CD14-positive monocyte (primary cell): ENCODE measurements around the gene EXOC6B. TPM values are rescaled to one million over a fixed set of nuclear protein-coding genes. Genes with fewer than 3 reads are reported as not detected.

ENCODE experiments used
- DNase-seq, 3 donors: peaks; one replicate each; pipeline ENCODE4 v3.0.0-alpha.2; 2011 to 2022
- H2AFZ ChIP-seq: 2 replicates; pipeline ENCODE4 v1.6.0; 2012; ENCODE audit warnings: mild to moderate bottlenecking, low read depth, low read length, inconsistent platforms; ENCODE audit not compliant: insufficient read depth, poor library complexity, severe bottlenecking
- H3K27ac ChIP-seq, 2 donors: 1 replicate in 1 of 2; 2 replicates in 1 of 2; pipeline ENCODE4 v1.5.1; 2012 to 2013; ENCODE audit warnings: low read length in 2 of 2, control low read depth in 1 of 2, inconsistent platforms in 1 of 2, low read depth in 1 of 2, mild to moderate bottlenecking in 1 of 2
- H3K27me3 ChIP-seq, 2 donors: one replicate each; pipeline versions ENCODE4 v1.6.0 to v1.6.1; 2011 to 2013; ENCODE audit warnings: low read length in 2 of 2; ENCODE audit not compliant: control insufficient read depth in 2 of 2, insufficient read depth in 2 of 2
- H3K36me3 ChIP-seq, 2 donors: replicated peaks in 1 of 2; 1 replicate in 1 of 2; 2 replicates in 1 of 2; pipeline versions ENCODE4 v1.5.1 to v1.6.1; 2012 to 2013; ENCODE audit warnings: low read length in 2 of 2, control low read depth in 1 of 2, inconsistent platforms in 1 of 2, mild to moderate bottlenecking in 1 of 2; ENCODE audit not compliant: insufficient read depth in 2 of 2, control insufficient read depth in 1 of 2
- H3K4me1 ChIP-seq, 2 donors: 1 replicate in 1 of 2; 2 replicates in 1 of 2; pipeline versions ENCODE4 v1.5.1 to v1.6.1; 2012 to 2013; ENCODE audit warnings: low read length in 2 of 2, control low read depth in 1 of 2, inconsistent platforms in 1 of 2, mild to moderate bottlenecking in 1 of 2, moderate library complexity in 1 of 2; ENCODE audit not compliant: insufficient read depth in 2 of 2, control insufficient read depth in 1 of 2
- H3K4me2 ChIP-seq: replicated peaks from 2 replicates; pipeline ENCODE3; 2012; ENCODE audit warnings: low read length, moderate library complexity, mild to moderate bottlenecking; ENCODE audit not compliant: poor library complexity, severe bottlenecking; ENCODE audit errors: extremely low read depth
- H3K4me3 ChIP-seq, 3 experiments: fragments of 200-600 bp in 1 of 3; sonication (generic) in 1 of 3; replicated peaks in 1 of 3; 1 replicate in 2 of 3; 2 replicates in 1 of 3; pipeline ENCODE4 v1.5.1; 2011 to 2013; ENCODE audit warnings: low read length in 3 of 3, mild to moderate bottlenecking in 3 of 3, control low read depth in 2 of 3, low read depth in 2 of 3, inconsistent platforms in 1 of 3, moderate library complexity in 1 of 3
- H3K79me2 ChIP-seq: 2 replicates; pipeline ENCODE4 v1.6.0; 2012; ENCODE audit warnings: mild to moderate bottlenecking, control low read depth, inconsistent platforms, low read length, moderate library complexity; ENCODE audit not compliant: insufficient read depth
- H3K9ac ChIP-seq: 2 replicates; pipeline ENCODE4 v1.6.0; 2017; ENCODE audit warnings: low read length, mild to moderate bottlenecking; ENCODE audit not compliant: insufficient read depth, poor library complexity, severe bottlenecking
- H3K9me3 ChIP-seq, 2 donors: replicated peaks in 1 of 2; 1 replicate in 1 of 2; 2 replicates in 1 of 2; pipeline versions ENCODE4 v1.5.1 to v1.6.1; 2012 to 2013; ENCODE audit warnings: low read length in 2 of 2, control low read depth in 1 of 2; ENCODE audit not compliant: control insufficient read depth in 1 of 2, insufficient read depth in 1 of 2
- H4K20me1 ChIP-seq: 2 replicates; pipeline ENCODE4 v1.6.0; 2012; ENCODE audit warnings: mild to moderate bottlenecking, low read length, control low read depth, moderate library complexity; ENCODE audit not compliant: insufficient read depth
- H3K27ac Mint-ChIP-seq, 7 donors: one replicate each; pipeline ENCODE4 v1.8.0; 2020; ENCODE audit warnings: mild to moderate bottlenecking in 7 of 7, mixed read lengths in 7 of 7, moderate library complexity in 6 of 7, inconsistent platforms in 2 of 7
- H3K27me3 Mint-ChIP-seq, 3 donors: one replicate each; pipeline ENCODE4 v1.8.0; 2021 to 2022; ENCODE audit warnings: low read depth in 3 of 3, mild to moderate bottlenecking in 3 of 3, mixed read lengths in 3 of 3, moderate library complexity in 3 of 3, inconsistent platforms in 1 of 3
- H3K36me3 Mint-ChIP-seq, 2 donors: one replicate each; pipeline ENCODE4 v1.8.0; 2020; ENCODE audit warnings: mixed read lengths in 2 of 2, inconsistent platforms in 1 of 2, mild to moderate bottlenecking in 1 of 2
- H3K4me1 Mint-ChIP-seq: one replicate; pipeline ENCODE4 v1.8.0; 2020; ENCODE audit warnings: mild to moderate bottlenecking, mixed read lengths
- H3K4me3 Mint-ChIP-seq, 2 donors: one replicate each; pipeline ENCODE4 v1.8.0; 2020; ENCODE audit warnings: mild to moderate bottlenecking in 2 of 2, mixed read lengths in 2 of 2, moderate library complexity in 1 of 2
- H3K9me3 Mint-ChIP-seq, 7 donors: one replicate each; pipeline ENCODE4 v1.8.0; 2020 to 2022; ENCODE audit warnings: mixed read lengths in 7 of 7, mild to moderate bottlenecking in 6 of 7, moderate library complexity in 6 of 7, inconsistent platforms in 2 of 7
- CTCF ChIP-seq: fragments of 200-600 bp; IDR thresholded peaks from one replicate; pipeline ENCODE4 v1.8.0; 2022; ENCODE audit warnings: antibody characterized with exemption, mild to moderate bottlenecking
- WGBS: methylation state at CpG from one replicate; pipeline ENCODE4 v1.1.5; 2013; ENCODE audit warnings: missing lambda C conversion rate; ENCODE audit not compliant: insufficient coverage; 5-methylcytosine and 5-hydroxymethylcytosine counted together
- intact Hi-C, 2 donors: fragments of 100-400 bp; cut with micrococcal nuclease; formaldehyde crosslinking; loops; one replicate each; pipeline versions ENCODE4 v1.15.0 to v1.15.1; 2023
- polyA plus RNA-seq, 3 donors: library from polyadenylated mRNA; depleted of rRNA in 1 of 3; unstranded in 2 of 3; stranded (reverse) in 1 of 3; fragments of 300-500 nt in 2 of 3; fragments of >200 nt in 1 of 3; fragmentation: Illumina TruSeq in 2 of 3; gene quantifications; 1 replicate in 2 of 3; 2 replicates in 1 of 3; pipeline ENCODE4 v1.2.3, GENCODE V29; 2012 to 2021

EXOC6B gene
- polyA plus RNA-seq, 3 donors = 1.8 to 2.8 (median 2.1) TPM

DNA sequence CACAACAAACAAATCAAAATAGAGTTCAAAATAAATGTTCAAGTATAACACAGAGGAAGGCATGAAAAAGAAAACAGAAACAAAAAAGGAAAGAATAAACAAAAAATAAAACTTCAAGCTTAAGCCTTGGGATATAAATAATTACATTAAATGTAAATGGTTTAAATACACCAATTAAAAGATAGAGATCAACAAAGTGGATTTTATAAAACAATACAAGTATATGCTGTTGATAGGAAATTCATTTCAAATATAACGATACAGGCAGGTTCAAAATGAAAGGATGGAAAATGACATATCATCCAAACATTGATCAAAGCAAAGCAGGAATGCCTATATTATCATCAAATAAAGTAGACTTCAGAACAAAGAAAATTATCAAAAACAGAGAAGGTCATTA, 16.7 kb downstream of the EXOC6B start:
- no peak for TF ChIP-seq CTCF
- no peaks in the 10 kb centered on the region for H3K4me1 ChIP-seq
- H3K4me1 Mint-ChIP-seq = no peaks in the 10 kb centered on the region
- intact Hi-C loops = no loop called here
- H4K20me1 ChIP-seq = no peaks in the 10 kb centered on the region
- H3K27ac ChIP-seq = no peak overlapping the region
- no peak overlapping the region for H3K4me3 ChIP-seq
- peaks cover 7 to 13% of the 10 kb centered on the region in 2 donors for H3K9me3 ChIP-seq
- H3K4me3 Mint-ChIP-seq = no peak overlapping the region
- H3K27ac Mint-ChIP-seq = no peak overlapping the region
- no peaks in the 10 kb centered on the region for H3K27me3 ChIP-seq
- peaks cover 0 to 6% of the 10 kb centered on the region in 2 donors for H3K36me3 Mint-ChIP-seq
- no peak for DNase-seq
- no CpG with 5 or more reads among the region's 1 CpG for WGBS
- peaks cover 0 to 2% (median 0%) of the 10 kb centered on the region in 3 donors for H3K27me3 Mint-ChIP-seq
- no peaks in the 10 kb centered on the region for H3K36me3 ChIP-seq
- H2AFZ ChIP-seq = no peak overlapping the region
- H3K4me2 ChIP-seq = no peak overlapping the region
- no peak overlapping the region for H3K9ac ChIP-seq
- H3K9me3 Mint-ChIP-seq = peaks cover 6 to 15% (median 12%) of the 10 kb centered on the region in 7 donors
- no peaks in the 10 kb centered on the region for H3K79me2 ChIP-seq

GRCh38 chr2:72806280-72806945, 19.4 kb downstream of the EXOC6B start:
- Histone ChIP-seq H3K4me1 (no peaks in the 10 kb centered on the region), H3K27me3 (no peaks in the 10 kb centered on the region), H3K9ac (no peak overlapping the region), H3K9me3 (peaks cover 7 to 13% of the 10 kb centered on the region in 2 donors), H3K4me2 (no peak overlapping the region), H4K20me1 (no peaks in the 10 kb centered on the region), H3K36me3 (no peaks in the 10 kb centered on the region), H3K27ac (no peak overlapping the region), H3K4me3 (no peak overlapping the region), H3K79me2 (no peaks in the 10 kb centered on the region), H2AFZ (no peak overlapping the region)
- DNase-seq = no peak
- H3K36me3 Mint-ChIP-seq = peaks cover 0 to 6% of the 10 kb centered on the region in 2 donors
- no CpG with 5 or more reads among the region's 3 CpGs for WGBS
- intact Hi-C loops = no loop called here
- no peaks in the 10 kb centered on the region for H3K4me1 Mint-ChIP-seq
- no peak for TF ChIP-seq CTCF
- peaks cover 0 to 3% (median 0%) of the 10 kb centered on the region in 3 donors for H3K27me3 Mint-ChIP-seq
- peaks cover 6 to 15% (median 12%) of the 10 kb centered on the region in 7 donors for H3K9me3 Mint-ChIP-seq
- H3K4me3 Mint-ChIP-seq = no peak overlapping the region
- no peak overlapping the region for H3K27ac Mint-ChIP-seq
